Choroid plexus epithelial cell (primary cell): ENCODE data around the gene LPP.

Source experiments
- DNase-seq: peaks from one replicate; pipeline ENCODE4 v3.0.0-alpha.2; 2010; ENCODE audit warnings: low read depth
- H3K4me3 ChIP-seq: 2 replicates; pipeline ENCODE4 v1.5.1; 2011; ENCODE audit warnings: low read depth, mild to moderate bottlenecking, control low read depth, low read length, moderate library complexity
- CTCF ChIP-seq: conservative IDR thresholded peaks from 2 replicates; pipeline ENCODE4 v1.5.1; 2011; ENCODE audit warnings: low read depth, mild to moderate bottlenecking, control low read depth, inconsistent platforms, low read length, moderate library complexity

The LPP gene

DNA sequence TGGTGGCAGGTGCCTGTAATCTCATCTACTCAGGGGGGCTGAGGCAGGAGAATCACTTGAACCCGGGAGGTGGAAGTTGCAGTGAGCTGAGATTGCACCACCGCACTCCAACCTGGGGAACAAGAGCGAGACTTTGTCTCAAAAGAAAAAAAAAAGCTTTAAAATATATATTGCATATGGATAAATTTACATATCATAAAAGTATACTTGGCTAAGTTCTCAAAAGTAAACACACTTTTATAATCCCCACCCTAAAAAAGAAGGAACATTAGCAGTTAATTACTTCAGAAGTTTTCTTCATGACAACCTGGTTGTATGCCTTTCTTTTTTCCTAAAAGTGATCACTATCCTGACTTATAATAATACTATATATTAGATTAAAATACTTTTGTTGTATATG lies 648.7 kb downstream of the LPP start:
- TF ChIP-seq CTCF, result no peak
- H3K4me3 ChIP-seq, result no peak overlapping the region
- no peak for DNase-seq

- no peak overlapping the region for H3K4me3 ChIP-seq
- peak; percentile 30 for DNase-seq
Measured at GRCh38 chr3:188807006-188807405, 653.0 kb downstream of the LPP start.

DNA sequence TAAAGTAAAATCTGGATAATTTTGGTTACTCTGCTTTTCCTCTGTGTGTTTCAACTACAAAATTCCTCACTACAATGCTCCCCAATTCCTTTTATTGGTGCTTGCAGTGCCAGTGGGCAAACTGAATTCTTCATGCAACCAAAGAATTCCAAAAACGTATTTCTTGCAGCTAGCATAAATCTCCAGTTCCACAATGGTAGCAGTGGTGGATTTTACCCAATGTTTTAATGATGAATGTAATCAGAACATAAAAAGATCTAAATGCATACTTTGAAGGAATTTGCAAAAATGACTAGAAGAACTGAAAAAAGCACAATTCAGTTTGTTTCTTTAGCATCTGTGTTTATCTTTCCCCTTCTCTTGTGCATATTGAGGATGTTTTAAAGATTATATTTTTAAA lies 658.2 kb downstream of the LPP start:
- no peak for TF ChIP-seq CTCF
- H3K4me3 ChIP-seq, result no peak overlapping the region
- no peak for DNase-seq

More at GRCh38 chr3:188807006-188807405, 653.0 kb downstream of the LPP start:
- TF ChIP-seq CTCF, result no peak

DNA sequence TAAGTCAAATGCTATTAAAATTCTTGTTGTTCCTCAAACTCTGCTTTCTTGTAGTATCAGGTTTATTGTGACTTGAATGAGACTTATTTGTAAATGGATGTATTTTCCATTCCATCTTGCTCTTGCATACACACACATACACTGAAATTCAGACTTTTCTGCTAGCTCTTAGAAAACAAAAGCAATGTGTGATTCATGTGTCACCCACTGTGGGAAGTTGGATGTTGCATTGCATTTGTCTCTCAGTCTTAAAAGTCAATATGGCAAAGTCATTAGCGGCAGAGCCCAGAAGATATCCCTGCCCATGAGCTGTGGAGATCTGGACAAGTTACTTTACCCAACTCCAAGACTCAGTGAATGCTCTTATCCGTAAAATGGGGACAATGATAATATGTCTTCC lies 660.6 kb downstream of the LPP start:
- DNase-seq, result no peak
- H3K4me3 ChIP-seq, result no peak overlapping the region
- TF ChIP-seq CTCF, result no peak

- no peak for TF ChIP-seq CTCF
- DNase-seq, result no peak
Measured at GRCh38 chr3:188817103-188817934, 663.4 kb downstream of the LPP start.

DNA sequence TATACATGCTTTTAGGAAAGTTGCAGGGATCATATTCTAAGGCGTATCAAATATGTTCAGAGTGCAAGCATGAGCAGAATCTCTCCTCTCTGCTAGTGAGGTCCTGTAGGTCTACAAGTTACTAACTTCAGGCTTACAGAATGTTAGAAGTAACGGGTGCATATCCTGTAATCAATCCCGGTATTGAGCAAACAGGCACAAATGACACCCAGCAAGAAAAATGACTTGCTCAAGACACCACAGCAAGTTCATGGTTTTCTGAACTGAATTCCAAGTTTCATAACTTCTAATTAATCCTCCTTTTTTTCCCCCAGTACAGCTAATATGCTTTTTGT lies 663.9 kb downstream of the LPP start:
- no peak for TF ChIP-seq CTCF

More at GRCh38 chr3:188817103-188817934, 663.4 kb downstream of the LPP start:
- no peak overlapping the region for H3K4me3 ChIP-seq

GRCh38 chr3:188818282-188818681 lies 664.3 kb downstream of the LPP start:
- DNase-seq, result no peak
- no peak overlapping the region for H3K4me3 ChIP-seq
- no peak for TF ChIP-seq CTCF

More for the DNA sequence above, 663.9 kb downstream of the LPP start:
- no peak overlapping the region for H3K4me3 ChIP-seq
- no peak for DNase-seq
